HepG2 (cell line): Measurements from ENCODE around the gene CRAMP1. TPM values are rescaled to one million over a fixed set of nuclear protein-coding genes. Genes with fewer than 3 reads are reported as not detected.

Experiments
- AKNA ChIP-seq: sonication (generic); formaldehyde crosslinking; IDR thresholded peaks from 2 replicates; pipeline ENCODE4 v1.4.0; 2020; ENCODE audit warnings: missing genetic modification reagents, borderline replicate concordance
- BORCS8-MEF2B ChIP-seq: sonication (generic); formaldehyde crosslinking; IDR thresholded peaks from 2 replicates; pipeline ENCODE4 v1.8.0; 2022; ENCODE audit warnings: mild to moderate bottlenecking, missing genetic modification reagents
- CHD2 ChIP-seq: IDR thresholded peaks from 2 replicates; pipeline ENCODE4 v1.6.1; 2011; ENCODE audit warnings: low read depth, low read length, improper control_type of control experiment
- DZIP1 ChIP-seq: sonication (generic); formaldehyde crosslinking; IDR thresholded peaks from 2 replicates; pipeline ENCODE4 v1.5.0; 2020; ENCODE audit warnings: mild to moderate bottlenecking, missing genetic modification reagents
- ETV6 ChIP-seq: sonication (generic); formaldehyde crosslinking; conservative IDR thresholded peaks from 2 replicates; pipeline ENCODE4 v1.4.0; 2020; ENCODE audit warnings: missing genetic modification reagents
- FOXJ3 ChIP-seq: sonication (generic); formaldehyde crosslinking; IDR thresholded peaks from 2 replicates; pipeline ENCODE4 v1.4.0; 2020; ENCODE audit warnings: missing genetic modification reagents, mild to moderate bottlenecking, borderline replicate concordance
- HDAC6 ChIP-seq: fragments of 200-600 bp; sonication (generic); IDR thresholded peaks from 2 replicates; pipeline ENCODE4 v1.7.0; 2017; ENCODE audit warnings: mild to moderate bottlenecking, antibody characterized with exemption, low read length, low read depth
- MAFK ChIP-seq, 2 experiments: IDR thresholded peaks in 1 of 2; conservative IDR thresholded peaks in 1 of 2; 2 replicates each; pipeline ENCODE4 v1.6.1; 2011; ENCODE audit warnings: improper control_type of control experiment in 2 of 2, low read length in 2 of 2
- MAX ChIP-seq: IDR thresholded peaks from 2 replicates; pipeline ENCODE4 v1.6.1; 2012; ENCODE audit warnings: inconsistent platforms
- NONO ChIP-seq, 2 experiments: fragments of 450-650 bp in 1 of 2; sonication (generic) in 1 of 2; formaldehyde crosslinking in 1 of 2; IDR thresholded peaks in 1 of 2; conservative IDR thresholded peaks in 1 of 2; 2 replicates each; pipeline versions ENCODE4 v1.6.1 to v1.8.0; 2017 to 2022; ENCODE audit warnings: mild to moderate bottlenecking in 1 of 2, missing genetic modification reagents in 1 of 2, moderate library complexity in 1 of 2
- RCOR2 ChIP-seq: IDR thresholded peaks from 2 replicates; pipeline ENCODE4 v1.6.1; 2016; ENCODE audit warnings: missing biosample characterization, missing genetic modification reagents
- RORA ChIP-seq: sonication (generic); formaldehyde crosslinking; IDR thresholded peaks from 2 replicates; pipeline ENCODE4 v1.5.0; 2020; ENCODE audit warnings: mild to moderate bottlenecking, missing genetic modification reagents, moderate library complexity
- SCMH1 ChIP-seq: sonication (generic); formaldehyde crosslinking; IDR thresholded peaks from 2 replicates; pipeline ENCODE4 v1.9.0; 2021; ENCODE audit warnings: missing genetic modification reagents, mild to moderate bottlenecking, borderline replicate concordance
- SKI ChIP-seq: fragments of 450-650 bp; IDR thresholded peaks from one replicate; pipeline ENCODE4 v1.6.1; 2018; ENCODE audit warnings: mild to moderate bottlenecking; ENCODE audit not compliant: partially characterized antibody
- TBX2 ChIP-seq: sonication (generic); formaldehyde crosslinking; IDR thresholded peaks from 2 replicates; pipeline ENCODE4 v1.5.0; 2020; ENCODE audit warnings: missing genetic modification reagents, mild to moderate bottlenecking, borderline replicate concordance
- UBTF ChIP-seq: sonication (generic); formaldehyde crosslinking; IDR thresholded peaks from 2 replicates; pipeline ENCODE4 v1.4.0; 2020; ENCODE audit warnings: mild to moderate bottlenecking, missing genetic modification reagents
- ZNF224 ChIP-seq: sonication (generic); formaldehyde crosslinking; IDR thresholded peaks from 2 replicates; pipeline ENCODE4 v1.5.0; 2020; ENCODE audit warnings: mild to moderate bottlenecking, missing genetic modification reagents
- ZNF34 ChIP-seq: sonication (generic); formaldehyde crosslinking; IDR thresholded peaks from 2 replicates; pipeline ENCODE4 v1.4.0; 2020; ENCODE audit warnings: mild to moderate bottlenecking, missing genetic modification reagents, borderline replicate concordance
- ZNF546 ChIP-seq: sonication (generic); formaldehyde crosslinking; conservative IDR thresholded peaks from 2 replicates; pipeline ENCODE4 v1.8.1; 2023; ENCODE audit warnings: mild to moderate bottlenecking, missing genetic modification reagents
- polyA plus RNA-seq, 8 experiments: library from polyadenylated mRNA; depleted of rRNA in 3 of 8; stranded (reverse) in 7 of 8; unstranded in 1 of 8; fragments of >200 nt; fragmentation: Illumina TruSeq in 4 of 8; extraction: Trizol in 4 of 8; gene quantifications; 2 replicates each; pipeline versions ENCODE4 v1.2.1 to v1.2.3, GENCODE V29; 2011 to 2016; ENCODE audit warnings: low read depth in 4 of 8, missing spikeins in 1 of 8, mixed read lengths in 1 of 8; ENCODE audit not compliant: insufficient read depth in 1 of 8
- total RNA-seq, 5 experiments: library from RNA; depleted of rRNA; stranded (reverse); fragments of >200 nt; fragmentation: Illumina TruSeq; extraction: Trizol; gene quantifications; 2 replicates each; pipeline ENCODE4 v1.2.3, GENCODE V29; 2016; ENCODE audit warnings: low read depth in 1 of 5

CRAMP1 gene
- total and polyA plus RNA-seq, 2 of the 13 experiments (the other 11 are each of a cell fraction or from before 2014, with no cell fraction given): 6.8 to 9.7 TPM

GRCh38 chr16:1677942-1678499, 65.9 kb downstream of the CRAMP1 start, which contains the start of gene JPT2 (continued):
- no peak for TF ChIP-seq AKNA (CRISPR knock-in tag)
- TF ChIP-seq UBTF: 0 out of 2 replicates have a peak, but pooled peaks have one; percentile 64
- TF ChIP-seq ZNF224 (CRISPR knock-in tag): 0 out of 2 replicates have a peak, but pooled peaks have one; percentile 2
- no peak for TF ChIP-seq RORA (CRISPR knock-in tag)
- TF ChIP-seq MAFK (conservative IDR thresholded peaks at IDR 0.05 in 1 of 2, IDR thresholded peaks at IDR 0.05 in 1 of 2; ENCODE audit: low read length in 2 of 2): no peak
- TF ChIP-seq ZNF34 (CRISPR knock-in tag): no peak
- 0 out of 2 replicates have a peak, but pooled peaks have one; percentile 18 for TF ChIP-seq ETV6 (CRISPR knock-in tag)
- TF ChIP-seq CHD2: peak; percentile 32; the same call in 1 of the 2 replicates
- TF ChIP-seq BORCS8-MEF2B (CRISPR knock-in tag): 0 out of 2 replicates have a peak, but pooled peaks have one; percentile 33
- 0 out of 2 replicates have a peak, but pooled peaks have one; percentile 2 for TF ChIP-seq DZIP1 (CRISPR knock-in tag)
- peak; percentile 15 for TF ChIP-seq SKI
- TF ChIP-seq HDAC6: no peak
- peak; percentile 60 for TF ChIP-seq TBX2
- no peak for TF ChIP-seq NONO (IDR thresholded peaks at IDR 0.05)
- peak; percentile 49 for TF ChIP-seq NONO (CRISPR knock-in tag; conservative IDR thresholded peaks at IDR 0.05)
- TF ChIP-seq FOXJ3 (CRISPR knock-in tag): no peak
- TF ChIP-seq RCOR2 (CRISPR knock-in tag): no peak
- TF ChIP-seq MAX: peak; percentile 90; the same call in 1 of the 2 replicates
- 0 out of 2 replicates have a peak, but pooled peaks have one; percentile 55 for TF ChIP-seq ZNF546 (CRISPR knock-in tag)
- TF ChIP-seq SCMH1 (CRISPR knock-in tag): no peak
